HFF-Myc (cell line): ENCODE results near the gene ZMYND8.

Experiments
- DNase-seq: peaks from one replicate; pipeline ENCODE4 v3.0.0-alpha.2; 2011; ENCODE audit warnings: low read depth; ENCODE audit errors: extremely low read depth
- H3K4me3 ChIP-seq: replicated peaks from 2 replicates; pipeline ENCODE4 v1.5.1; 2011; ENCODE audit warnings: low read depth, mild to moderate bottlenecking, control low read depth, low read length
- CTCF ChIP-seq: IDR thresholded peaks from 2 replicates; pipeline ENCODE4 v1.5.1; 2012; ENCODE audit warnings: mild to moderate bottlenecking, low read depth, low read length, control low read depth; ENCODE audit errors: missing control alignments

ZMYND8 gene

GRCh38 chr20:47317127-47317895, 39.2 kb downstream of the ZMYND8 start:
- peak; percentile 90 for DNase-seq
- H3K4me3 ChIP-seq: no peak overlapping the region
- TF ChIP-seq CTCF: no peak

- no peak for DNase-seq
- no peak overlapping the region for H3K4me3 ChIP-seq
- no peak for TF ChIP-seq CTCF
Measured at GRCh38 chr20:47316776-47317126, 39.7 kb downstream of the ZMYND8 start.

GRCh38 chr20:47315339-47316056, 41.0 kb downstream of the ZMYND8 start:
- no peak overlapping the region for H3K4me3 ChIP-seq
- TF ChIP-seq CTCF: no peak
- peak; percentile 86 for DNase-seq

- no peak for DNase-seq
- TF ChIP-seq CTCF: no peak
- H3K4me3 ChIP-seq: no peak overlapping the region
Measured at GRCh38 chr20:47314647-47315338, 41.7 kb downstream of the ZMYND8 start.

- no peak for DNase-seq
- H3K4me3 ChIP-seq: no peak overlapping the region
- no peak for TF ChIP-seq CTCF
Measured at GRCh38 chr20:47311967-47312681, 44.4 kb downstream of the ZMYND8 start.

GRCh38 chr20:47311211-47311610, 45.3 kb downstream of the ZMYND8 start:
- no peak for DNase-seq
- no peak for TF ChIP-seq CTCF
- no peak overlapping the region for H3K4me3 ChIP-seq
